HuH-7.5 (cell line): ENCODE measurements around the gene GPR78.

Experiments used
- DNase-seq: peaks from one replicate; pipeline ENCODE4 v3.0.0; 2011; ENCODE audit warnings: low spot score

GPR78 gene, protein sequence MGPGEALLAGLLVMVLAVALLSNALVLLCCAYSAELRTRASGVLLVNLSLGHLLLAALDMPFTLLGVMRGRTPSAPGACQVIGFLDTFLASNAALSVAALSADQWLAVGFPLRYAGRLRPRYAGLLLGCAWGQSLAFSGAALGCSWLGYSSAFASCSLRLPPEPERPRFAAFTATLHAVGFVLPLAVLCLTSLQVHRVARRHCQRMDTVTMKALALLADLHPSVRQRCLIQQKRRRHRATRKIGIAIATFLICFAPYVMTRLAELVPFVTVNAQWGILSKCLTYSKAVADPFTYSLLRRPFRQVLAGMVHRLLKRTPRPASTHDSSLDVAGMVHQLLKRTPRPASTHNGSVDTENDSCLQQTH

DNA sequence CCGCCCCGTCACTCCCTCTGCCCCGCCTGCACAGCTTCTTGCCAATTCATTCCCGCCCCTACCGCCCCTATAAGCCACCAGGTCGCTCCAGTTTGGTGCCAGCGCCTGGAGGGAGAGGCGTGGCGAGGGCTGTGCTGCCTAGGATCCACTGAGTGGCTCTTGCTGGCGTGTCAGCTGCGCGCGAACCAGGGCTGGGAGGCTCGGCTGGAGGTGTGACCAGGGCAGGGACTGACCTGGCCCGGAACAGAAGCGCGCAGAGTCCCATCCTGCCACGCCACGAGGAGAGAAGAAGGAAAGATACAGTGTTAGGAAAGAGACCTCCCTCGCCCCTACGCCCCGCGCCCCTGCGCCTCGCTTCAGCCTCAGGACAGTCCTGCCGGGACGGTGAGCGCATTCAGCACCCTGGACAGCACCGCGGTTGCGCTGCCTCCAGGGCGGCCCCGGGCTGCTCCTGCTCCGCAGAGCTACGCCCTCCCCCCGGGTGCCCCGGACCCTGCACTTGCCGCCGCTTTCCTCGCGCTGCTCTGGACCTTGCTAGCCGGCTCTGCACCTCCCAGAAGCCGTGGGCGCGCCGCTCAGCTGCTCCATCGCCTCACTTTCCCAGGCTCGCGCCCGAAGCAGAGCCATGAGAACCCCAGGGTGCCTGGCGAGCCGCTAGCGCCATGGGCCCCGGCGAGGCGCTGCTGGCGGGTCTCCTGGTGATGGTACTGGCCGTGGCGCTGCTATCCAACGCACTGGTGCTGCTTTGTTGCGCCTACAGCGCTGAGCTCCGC lies at the start of gene GPR78:
Gene GPR78, plus strand, starts transcription at position 72 of the 773 bp plus-strand sequence. Its CDS starts 591 bp downstream, at position 663.
- no peak for DNase-seq

DNA sequence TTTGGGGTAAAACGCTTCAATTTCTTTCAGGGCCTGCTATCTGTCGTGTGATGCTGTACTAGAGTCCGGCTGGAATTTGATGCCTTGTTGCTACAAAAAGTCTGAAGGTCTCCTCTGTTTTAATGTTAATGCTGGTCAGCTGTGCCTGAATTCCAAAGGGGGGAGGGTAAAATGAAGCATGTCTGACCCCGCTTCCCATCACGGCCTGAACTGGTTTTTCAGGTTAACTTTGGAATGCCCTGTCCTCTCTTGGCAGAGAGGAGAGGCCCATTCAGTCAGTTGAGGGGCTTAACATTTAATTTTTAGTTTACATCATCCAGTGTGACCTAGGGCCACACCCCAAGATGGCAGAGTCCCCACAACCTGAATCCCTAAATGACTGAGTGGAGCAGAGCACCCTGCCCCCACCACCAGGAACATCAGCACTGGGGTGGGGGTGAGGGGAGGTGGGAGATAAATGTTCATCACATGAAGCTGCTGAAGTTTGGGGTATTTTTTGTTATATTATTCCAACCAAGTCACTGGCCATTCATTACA lies 47.9 kb upstream of the GPR78 start:
- DNase-seq = no peak

DNA sequence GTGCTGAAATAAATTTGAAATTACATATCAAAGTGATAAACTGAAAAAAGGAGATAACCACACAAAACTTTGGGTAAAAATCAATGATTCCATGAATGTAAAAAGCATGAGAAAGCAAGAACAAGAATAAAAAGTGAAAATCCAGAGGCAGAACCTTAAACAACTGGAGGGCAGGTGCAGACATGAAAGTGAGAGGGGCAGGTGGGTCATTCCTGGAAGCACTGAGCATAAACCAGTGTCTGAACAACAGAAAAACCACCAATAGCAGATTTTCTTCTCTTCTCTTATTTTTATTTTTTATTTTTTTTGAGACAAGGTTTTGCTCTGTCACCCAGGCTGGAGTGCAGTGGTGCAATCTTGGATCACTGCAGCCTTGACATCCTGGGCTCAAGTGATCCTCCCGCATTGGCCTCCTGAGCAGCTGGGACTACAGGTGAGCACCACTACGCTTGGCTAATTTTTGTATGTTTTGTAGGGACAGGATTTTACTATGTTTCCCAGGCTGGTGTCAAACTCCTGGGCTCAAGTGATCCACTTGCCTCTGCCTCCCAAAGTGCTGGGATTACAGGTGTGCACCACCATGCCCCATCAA lies 46.8 kb upstream of the GPR78 start:
- no peak for DNase-seq

DNA sequence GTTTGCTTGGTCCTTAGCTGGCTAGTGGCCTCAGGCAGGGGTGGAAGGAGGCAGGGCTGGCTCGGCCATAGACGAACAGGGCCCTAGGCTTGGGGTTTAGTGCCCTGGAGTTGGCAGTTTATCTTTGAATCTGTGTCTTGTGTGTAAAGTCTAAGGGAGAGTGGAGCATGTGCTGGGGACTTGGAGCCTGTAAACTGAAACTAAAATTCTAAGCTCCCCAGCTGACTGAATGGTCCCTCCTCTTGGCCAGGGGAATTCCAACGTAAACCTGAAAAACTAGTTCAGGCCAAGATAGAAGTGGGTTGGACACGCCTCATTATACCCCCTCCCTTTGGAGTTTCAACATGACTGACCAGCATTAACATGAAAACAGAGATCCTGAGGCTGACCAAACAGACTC lies 46.1 kb upstream of the GPR78 start:
- DNase-seq = no peak

DNA sequence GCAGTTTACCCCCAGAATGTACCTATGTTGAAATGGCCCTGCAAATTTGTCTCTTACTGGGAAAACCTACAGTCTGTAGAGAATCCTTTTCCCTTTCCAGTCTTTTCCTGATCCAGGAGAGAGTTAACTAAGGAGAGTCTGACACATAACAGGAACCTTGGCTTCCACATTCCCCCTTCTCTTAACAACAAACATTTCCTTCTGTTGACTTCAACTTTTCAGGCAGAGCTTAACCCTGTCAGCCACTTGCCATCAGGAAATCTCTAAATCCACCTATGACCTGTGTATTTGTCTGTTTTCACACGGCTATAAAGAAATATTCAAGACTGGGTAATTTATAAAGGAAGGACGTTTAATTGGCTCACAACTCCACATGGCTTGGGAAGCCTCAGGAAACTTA lies 45.6 kb upstream of the GPR78 start:
- DNase-seq = no peak

DNA sequence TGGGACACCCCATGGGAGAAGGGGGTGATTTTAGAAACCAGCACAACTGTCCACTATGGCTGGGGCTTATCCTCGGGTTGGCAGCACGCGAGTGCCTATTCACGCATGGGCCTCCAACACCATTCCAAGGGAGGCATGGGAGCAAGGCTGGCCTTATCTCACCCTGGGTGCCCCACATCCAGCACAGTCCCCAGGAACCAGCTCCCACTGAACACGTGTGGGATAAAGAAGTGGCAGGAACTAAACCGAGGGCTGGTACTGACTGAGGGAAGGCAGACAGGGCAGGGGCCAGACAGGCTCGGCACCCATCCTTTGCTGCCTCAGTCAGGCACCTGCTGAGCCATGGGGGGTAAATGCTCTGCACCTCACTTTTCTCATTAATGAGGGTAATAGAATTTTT lies 43.7 kb upstream of the GPR78 start:
- no peak for DNase-seq

DNA sequence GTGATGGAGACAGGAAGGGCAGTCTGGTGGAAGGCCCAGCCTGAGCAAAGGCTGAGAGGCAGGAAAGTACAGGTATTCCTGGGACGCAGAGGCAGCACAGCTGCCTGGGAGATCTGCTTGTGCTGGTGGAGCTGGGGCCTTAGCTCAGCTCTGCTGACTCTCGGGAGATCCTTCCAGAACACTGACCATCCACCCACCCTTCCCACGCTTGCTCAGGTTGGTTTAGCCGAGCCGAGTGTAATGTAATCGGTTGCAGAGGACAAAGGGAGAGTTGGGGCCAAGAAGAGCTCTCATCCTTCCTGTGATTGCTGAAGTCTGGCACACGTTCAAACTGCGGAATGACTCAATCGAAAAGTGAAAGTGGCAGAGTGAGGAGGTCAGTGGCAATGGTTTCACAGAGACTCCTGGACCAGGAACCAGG lies 43.1 kb upstream of the GPR78 start:
- DNase-seq = no peak

DNA sequence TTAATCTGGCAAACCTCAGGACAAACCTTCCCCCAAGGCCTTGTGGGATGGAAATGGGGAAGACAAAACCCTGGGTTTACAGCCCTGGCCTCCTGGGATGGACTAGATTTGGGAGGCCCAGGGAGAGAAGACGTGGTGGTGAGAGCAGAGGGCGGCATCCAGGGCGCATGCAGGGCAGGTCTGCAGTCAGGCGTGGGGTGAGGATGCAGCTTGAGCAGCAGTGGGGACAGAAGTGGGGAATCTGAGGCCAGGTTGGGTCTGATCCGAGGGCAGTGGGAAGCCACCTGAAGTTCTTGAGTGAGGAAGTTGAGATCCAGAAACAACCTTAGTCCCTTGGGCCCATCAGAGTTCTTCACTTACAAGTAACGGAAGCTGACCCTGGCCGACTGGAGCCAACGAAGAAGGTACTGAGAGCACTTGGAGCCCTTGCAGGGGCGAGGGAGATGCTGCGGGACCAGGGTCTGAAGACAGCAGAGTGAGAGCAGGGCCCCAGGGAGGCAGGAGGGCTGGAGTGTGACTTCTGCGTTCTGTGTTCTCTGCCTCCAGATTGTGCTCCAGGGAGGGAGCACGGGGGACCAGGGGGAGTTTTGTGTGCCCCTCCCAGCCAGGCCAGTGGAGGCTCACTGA lies 42.0 kb upstream of the GPR78 start:
- DNase-seq = no peak

DNA sequence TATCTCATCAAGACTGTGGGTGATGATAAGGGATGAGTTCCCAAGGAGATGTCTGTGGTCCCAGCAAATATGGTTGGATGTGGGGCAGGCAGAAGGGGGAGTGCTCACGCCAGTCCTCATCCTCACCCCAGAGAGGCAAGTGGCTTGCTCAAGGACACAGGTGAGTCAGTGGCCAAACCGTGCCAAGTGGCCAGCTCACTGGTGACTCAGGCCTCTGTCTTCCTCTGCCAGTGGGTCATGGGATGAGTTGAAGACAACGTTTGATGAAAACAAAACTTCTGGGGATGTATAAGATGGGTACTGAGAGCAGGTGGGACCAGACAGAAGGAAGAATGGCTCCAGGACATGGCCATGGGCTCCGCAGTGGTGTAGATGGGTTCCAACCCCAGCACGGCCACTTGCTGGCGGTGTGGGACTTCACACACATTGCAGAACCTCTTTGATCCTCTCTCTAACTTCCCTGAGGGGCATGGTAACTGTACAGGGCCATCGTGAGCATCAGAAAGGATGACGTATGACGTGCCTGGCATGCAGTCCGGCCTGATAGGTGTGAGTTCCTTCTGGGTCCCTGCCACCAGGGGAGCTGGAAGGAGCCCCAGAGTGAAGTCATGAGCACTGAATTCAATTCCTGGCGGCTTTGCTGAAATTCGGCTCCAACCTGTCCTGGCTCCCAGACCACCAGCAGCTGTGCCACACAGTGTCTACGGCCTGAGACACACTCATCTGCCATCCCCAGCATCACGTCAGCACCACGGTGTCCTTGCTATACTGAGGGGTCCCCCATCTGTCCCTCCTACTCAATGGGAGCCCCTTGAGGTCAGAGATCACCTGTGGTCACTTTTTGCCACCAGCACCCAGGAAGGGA lies 41.3 kb upstream of the GPR78 start:
- DNase-seq = no peak

DNA sequence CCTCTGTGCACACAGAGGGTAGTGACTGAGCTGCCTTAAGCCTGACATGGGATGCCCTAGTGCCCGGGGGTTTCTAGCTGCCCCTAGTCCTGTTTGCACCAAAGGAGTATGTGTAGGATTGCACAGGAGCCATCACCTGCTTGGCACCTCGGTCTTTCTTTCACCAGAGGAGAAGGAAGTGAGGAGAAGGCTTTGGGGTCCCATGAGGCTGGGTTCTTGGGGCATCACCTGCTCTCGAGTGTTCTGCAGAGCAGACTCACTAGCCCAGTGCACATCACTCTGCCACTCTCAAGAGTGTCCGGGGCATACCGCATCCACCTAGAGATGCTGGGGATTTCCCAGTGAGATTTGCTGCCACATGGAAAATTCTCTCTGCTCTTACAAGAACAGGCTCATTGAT lies 40.5 kb upstream of the GPR78 start:
- DNase-seq = no peak

DNA sequence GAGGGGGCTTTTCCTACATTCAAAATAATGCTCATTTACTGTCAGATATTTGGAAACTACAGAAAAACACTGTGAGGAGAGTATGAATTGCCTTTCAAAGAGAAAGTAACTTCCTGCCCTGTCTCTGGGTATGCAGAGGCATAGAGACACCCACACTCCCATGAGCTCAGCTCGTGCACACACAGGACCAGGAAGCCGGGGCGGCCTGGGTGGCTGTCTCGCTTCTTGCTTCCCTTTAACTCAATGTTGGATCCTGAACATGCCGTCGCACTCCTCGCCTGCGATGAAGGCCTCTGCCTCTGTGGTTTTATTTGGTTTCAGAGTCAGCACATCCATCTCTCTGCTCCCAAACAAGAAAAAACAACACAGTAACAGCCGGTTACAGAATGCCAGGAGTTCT lies 40.1 kb upstream of the GPR78 start:
- no peak for DNase-seq

DNA sequence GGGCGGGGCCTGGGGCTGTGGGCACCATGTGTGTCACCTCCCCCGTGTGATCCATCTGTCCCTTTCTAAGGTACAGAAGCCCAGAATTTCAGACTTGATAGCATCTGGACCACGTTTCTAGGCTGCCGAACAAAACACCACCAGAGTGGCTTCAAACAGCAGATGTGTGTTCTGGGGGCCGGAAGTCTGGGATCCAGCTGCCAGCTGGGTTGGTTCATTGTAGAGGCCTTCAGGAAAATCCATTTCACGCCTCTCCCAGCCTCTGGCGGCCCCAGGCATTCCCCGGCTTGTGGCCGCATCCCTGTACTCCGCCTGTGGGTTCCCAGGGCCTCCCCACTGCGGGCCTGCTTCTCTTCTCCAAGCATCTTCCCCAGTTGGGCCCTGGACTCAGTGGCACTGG lies 39.6 kb upstream of the GPR78 start:
- DNase-seq = no peak

DNA sequence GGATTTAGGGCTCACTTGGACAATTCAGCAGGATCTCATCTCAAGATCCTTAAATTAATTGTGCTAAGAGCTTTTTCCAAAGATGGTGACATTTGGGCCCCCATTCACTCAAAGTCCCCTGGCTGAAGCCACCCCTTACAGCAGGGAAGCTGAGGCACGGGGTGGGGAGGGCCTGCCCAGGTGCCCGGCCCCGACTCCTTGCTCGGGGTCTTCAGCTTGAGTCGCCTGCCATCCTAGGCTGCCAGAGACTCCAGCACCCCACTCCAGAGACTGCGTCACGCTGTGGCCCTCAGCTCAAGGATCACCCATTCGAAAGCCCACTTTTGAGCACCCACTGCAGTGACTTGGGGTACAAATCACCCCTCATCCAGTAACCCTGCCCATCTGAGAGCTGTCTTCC lies 39.2 kb upstream of the GPR78 start:
- DNase-seq = no peak

DNA sequence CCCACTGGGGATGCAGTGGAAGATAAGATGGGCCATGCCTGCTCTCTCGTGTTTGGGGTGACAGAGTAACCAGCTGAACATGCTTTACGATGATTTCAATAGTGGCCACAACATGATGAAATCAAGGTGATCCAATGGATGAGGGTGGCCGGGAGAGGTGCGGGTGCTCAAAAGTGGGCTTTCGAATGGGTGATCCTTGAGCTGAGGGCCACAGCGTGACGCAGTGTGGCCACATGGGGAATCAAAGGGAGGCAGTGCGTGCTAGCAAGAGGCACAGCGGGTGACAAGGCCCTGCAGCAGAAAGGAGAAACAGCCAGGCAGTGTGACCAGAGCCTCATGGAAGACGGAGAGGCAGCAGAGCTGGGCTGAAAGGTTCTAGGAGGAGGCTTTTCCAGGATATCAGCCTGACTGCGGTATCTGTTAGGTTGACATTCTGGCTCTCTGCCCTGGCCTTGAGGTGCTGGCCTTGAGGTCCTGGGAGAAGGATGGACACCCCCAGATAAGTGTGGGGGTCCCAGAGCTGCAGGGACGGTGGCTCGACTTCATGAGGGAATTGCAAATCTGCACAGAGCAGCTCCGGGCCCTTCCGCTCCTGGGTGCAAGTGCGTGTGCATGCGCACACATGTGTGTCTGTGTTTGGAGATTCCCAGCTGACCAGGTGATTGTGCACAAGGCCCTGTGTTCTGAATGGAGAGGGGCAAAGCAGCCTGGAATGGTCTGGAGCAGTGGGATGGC lies 38.0 kb upstream of the GPR78 start:
- DNase-seq = no peak

DNA sequence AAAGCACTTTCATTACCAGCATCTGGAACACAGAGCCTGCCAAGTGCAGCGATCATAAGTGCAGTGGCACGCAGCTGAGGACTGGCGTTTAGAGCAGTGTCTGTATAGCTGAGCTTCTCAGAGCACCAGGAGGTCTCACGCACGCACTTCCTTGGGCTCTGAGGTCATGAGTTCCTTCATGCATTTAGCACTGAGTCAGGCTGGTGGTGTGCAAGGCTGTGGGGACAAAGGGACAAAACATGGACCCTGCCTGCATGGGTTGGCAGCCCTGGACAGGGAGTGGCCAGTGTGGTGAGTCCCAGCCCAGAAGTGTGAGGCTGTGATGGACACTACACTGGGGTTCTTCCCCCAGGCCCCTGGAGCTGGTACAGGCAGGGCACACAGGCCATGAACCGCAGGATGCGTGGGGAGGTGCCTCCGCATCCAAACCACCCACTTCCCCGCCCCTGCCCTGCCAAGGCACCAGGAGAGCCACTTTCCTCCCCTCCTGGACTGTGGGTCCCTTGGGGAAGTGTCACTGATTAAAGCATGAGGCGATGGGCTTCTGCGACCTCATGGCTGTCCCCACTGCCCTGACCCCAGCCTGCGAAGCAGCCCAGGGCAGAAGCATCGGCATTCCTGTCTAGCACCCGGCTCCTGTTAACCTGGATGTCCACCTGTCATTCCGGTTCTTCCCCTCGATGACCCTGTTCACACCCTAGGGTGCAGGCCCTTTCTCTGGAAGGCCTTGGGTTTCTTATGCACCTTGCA lies 37.2 kb upstream of the GPR78 start:
- no peak for DNase-seq

DNA sequence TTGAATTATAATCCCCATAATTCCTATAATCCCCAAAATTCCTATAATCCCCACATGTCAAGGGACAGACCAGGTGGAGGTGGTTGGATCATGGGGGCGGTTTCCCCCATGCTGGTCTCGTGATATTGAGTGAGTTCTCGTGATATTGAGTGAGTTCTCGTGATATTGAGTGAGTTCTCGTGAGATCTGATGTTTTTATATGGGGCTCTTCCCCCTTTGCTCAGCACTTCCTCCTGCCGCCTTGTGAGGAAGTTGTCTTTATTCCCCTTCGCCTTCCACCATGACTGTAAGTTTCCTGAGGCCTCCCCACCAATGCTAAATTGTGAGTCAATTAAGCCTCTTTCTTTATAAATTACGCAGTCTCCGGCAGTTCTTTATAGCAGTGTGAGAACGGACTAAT lies 36.6 kb upstream of the GPR78 start:
- no peak for DNase-seq

DNA sequence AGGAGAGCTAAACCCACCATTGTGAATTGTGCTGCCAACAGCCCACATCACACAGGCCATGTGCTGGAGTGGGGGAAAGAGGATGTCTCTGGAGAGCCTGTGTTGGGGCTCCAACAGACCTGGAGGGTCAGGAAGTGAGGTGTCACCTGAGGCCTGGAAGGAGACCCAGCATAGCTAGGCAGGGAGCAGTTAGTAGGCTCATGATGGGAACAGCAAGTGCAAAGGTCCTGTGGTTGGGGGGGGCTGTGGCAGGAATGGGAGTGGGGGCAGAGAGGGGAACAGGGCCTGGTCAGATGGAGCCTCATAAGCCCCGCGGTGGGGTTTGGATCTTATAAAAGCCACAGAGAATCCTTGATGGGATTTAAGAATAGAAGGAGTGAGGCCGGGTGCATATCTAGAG lies 35.9 kb upstream of the GPR78 start:
- no peak for DNase-seq

DNA sequence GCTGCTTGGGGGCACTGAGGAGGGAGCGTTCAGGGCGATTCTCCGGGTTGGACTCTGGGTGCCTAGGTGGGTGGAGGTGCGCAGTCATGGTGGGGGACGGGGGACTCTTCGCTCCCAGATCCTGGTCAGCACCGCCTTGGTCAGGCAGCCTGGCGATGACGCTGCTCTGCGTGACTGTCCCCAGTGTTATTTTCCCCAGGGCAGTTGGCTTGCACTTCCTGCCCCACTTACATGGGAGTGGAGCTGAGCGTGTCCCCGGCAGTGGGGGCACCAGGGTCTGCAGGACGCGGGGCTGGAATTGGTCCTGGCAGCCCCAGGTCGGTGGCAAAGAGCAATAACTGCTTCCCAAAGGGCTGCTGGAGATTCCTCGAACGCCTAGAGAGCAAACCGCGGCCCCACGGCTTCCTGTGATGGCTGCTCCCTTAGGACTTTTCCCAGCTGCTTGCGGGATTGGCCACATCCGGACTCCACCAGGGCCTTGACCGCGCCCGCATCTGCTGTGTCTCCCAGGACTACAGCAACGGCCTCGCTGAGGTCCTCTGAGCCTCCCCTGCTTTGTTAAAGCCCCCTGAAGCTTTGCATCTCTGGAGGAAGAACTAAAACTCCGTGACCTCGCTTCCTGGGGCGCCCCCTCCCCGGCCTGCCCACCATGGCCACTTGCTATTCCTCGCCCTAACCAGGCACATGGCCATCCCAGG lies 35.3 kb upstream of the GPR78 start:
- no peak for DNase-seq

DNA sequence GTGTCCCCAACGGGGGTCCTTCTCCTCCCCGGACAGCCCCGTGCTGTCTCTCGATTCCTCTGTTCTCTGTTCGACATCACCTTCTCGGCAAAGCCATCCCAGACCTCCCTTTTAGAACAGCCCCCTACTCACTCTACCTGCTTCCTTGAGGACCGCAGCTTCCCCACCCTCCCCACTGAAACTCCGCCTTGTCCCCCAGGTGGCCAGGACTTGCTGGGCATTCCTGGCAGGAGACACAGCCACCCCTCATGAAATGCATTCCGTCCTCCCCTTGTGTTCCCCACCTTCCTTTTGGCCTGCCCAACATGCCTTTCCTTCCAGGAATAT lies 34.8 kb upstream of the GPR78 start:
- DNase-seq = no peak

DNA sequence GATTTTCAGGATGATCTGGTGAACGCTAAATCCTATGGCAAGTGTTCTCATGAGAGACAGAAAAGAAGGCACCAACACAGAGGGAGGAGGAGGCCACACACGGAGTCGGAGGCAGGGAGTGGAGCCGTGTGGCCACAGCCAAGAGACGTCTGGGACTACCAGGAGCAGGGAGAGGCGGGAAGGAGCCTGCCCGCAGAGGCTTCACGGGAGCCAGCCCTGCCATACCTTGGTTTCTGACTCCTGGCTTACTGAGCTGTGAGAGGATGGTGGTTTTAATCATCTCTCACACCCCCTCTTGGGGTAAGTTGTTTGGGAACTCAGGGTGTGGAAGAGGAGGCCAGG lies 33.5 kb upstream of the GPR78 start:
- no peak for DNase-seq
